ENCODE measurements around the gene BMF.

GRCh38 chr15:40104296-40104864 lies 4.3 kb downstream of the BMF start:
- no peak for TF ChIP-seq POLR2AphosphoS5 (IDR thresholded peaks at IDR 0.05)
- TF ChIP-seq CTCF (IDR thresholded peaks at IDR 0.05): no peak
- TF ChIP-seq EP300 (IDR thresholded peaks at IDR 0.05; ENCODE audit: low read depth): no peak
- TF ChIP-seq POLR2A (IDR thresholded peaks at IDR 0.05): no peak

Data from transverse colon (tissue), 4 donors.